GM19023 (cell line): Measurements from ENCODE around the gene MYBPH.

Experiments
- ATAC-seq: cut with Tn5 transposase; IDR thresholded peaks from one replicate; pipeline ENCODE4 v1.9.1; 2021; ENCODE audit warnings: mild to moderate bottlenecking, moderate library complexity; ENCODE audit not compliant: unreplicated experiment

The MYBPH gene

DNA sequence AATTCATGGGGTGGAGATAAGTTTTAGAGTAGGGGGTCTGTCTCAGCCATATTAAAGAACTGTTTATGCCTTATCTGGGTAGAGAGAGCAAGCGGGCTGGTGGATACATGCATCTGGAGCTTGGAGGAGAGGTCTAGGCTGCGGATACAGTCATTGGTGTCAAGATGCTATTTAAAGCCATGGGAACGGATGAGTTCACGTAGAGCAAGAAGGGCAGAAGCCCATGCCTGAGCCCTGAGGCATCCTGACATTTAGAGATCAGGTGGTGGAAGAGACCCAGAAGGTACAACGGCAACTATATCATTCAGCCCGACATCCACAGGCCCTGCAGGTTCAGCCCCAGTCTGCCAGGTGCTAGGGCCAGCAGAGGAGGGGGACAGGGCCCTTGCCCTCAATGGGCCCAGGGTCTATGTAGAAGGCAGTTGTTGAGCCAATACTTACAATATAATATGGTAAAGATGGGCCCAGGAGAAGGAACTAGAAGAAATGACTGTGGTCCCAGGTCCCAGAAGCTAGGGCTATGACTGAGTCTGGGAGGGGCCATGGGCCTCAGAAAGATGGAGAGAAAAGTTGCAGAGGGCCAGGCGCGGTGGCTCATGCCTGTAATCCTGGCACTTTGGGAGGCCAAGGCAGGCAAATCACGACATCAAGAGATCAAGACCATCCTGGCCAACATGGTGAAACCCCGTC lies 26.0 kb upstream of the MYBPH start:
- ATAC-seq: no peak

DNA sequence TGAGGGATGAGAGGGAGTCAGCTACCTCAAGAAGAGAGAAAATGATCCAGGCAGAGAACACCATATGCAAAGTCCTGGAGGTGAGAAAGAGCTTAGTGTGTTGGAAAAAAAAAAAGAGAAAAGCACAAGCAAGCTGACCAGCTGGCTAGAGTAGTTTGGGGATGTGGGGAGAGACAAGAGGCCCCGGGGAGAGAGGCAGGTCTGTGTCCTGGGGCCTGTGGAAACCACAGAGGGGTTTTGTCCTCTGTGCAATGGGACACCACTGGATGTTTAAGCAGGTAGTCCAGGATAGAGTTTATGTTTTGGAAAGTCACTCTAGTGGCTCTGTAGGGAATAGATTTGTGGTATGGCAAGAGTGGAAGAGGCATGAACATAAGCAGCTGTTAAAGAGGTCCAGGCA lies 25.3 kb upstream of the MYBPH start:
- ATAC-seq: no peak

DNA sequence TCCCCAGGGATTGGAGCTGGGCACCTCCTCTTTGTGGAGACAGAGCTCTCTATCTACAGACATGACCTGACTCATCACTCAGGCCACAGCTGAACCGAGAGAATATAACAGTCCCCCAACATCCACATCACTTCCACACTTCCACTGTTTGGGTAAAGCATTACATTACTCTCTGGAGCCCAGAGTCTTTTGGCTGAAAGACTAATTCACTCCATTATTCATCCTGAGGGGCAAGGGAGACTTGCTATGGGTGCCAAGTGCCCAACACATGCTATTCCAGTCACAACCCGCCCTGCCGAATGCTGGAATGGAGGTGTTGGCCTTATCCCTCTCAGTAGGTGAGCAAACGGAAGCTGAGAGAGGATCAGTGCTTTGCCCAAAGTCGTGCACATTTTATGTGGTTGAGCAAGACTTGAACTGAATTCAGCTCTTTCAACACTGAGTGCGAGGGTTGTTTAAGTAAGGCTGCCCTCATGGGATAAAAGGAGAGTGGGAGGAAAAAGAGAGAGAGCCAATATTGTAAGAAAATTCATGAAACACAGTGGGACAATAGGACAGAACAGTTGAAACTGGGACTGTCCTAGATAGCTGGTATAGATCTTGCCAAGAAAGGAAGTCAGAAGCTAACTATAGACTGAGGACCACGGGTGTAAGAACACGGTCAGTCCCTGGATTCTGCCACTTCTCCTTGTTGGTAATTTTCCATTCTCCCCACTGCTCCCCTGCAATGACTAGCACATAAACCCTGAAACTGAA lies 24.4 kb upstream of the MYBPH start:
- ATAC-seq: no peak

DNA sequence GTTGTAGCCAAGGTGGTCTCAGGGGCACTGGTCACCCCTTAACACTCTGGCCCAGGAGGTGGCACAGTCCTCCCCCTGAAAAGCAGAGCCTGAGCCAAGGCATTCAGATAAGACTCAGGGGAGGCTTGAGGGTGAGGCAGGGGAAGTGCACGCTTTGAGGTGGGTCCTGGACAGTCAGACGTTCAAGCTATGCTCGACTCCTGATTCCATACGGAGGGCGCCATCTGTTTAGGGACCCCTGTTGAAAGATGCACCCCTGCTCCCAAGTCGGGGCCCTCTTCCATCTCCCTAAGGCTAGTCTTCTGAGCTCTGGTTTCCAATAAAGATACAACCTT lies 23.8 kb upstream of the MYBPH start:
- ATAC-seq: no peak

- no peak for ATAC-seq
Observed at GRCh38 chr1:203199002-203199401, 23.4 kb upstream of the MYBPH start.

DNA sequence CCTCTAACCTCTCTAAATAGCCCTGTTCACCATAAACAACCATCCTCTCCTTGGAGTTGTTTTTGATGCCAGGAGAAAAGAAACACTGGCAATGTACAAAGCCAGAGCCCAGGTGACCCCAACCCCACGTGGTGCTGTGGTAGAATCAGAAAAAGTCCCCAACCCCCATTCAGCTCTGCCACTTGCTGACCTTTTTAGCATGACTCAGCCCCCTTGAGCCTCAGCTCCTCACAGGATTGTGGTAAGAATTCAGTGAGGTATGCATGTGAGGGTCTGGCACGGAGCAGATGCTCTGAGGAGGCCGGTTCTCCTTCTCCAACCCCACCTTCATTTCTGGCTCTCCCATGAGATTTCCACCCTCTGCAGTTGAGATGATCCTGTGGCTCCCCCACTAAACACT lies 22.0 kb upstream of the MYBPH start:
- ATAC-seq: no peak

DNA sequence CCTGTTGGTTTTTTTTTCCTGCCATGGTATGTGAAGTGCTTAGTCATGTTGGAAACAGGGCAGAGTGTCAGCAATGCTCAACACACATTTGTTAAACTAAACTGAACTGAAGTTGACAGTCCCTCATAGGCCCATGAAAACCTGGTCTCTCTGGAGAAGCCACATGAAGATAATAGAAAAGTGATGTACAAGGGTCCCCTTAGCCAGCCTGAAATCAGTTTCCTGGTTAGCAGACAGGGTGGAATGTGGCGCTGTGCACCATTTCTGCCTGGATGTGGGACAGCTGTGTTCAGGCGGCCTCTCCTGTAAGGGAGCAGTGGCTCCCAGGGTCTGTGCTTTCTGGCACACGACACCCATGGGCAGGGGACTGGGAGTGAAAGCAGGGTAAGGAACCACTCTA lies 20.7 kb upstream of the MYBPH start:
- ATAC-seq: no peak

DNA sequence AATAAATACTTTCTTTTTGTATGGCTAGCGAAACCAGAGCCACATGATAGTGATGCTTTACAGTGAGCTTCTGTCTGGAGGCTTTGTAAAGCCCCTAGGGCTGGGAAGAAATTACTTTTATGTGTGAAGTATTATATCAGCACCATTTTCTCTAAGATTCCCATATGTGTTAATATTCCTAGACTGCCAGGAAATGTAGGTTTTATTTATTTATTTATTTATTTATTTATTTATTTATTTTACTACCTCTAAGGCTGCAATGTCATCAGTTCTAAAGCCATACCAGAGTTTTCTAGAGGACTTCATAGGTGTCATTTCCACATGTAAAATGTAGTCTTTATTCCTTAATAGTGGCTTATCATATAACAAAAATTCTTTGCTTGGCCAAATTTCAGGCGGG lies 15.3 kb upstream of the MYBPH start:
- no peak for ATAC-seq

- no peak for ATAC-seq
Observed at GRCh38 chr1:203189951-203190352, 14.3 kb upstream of the MYBPH start.

DNA sequence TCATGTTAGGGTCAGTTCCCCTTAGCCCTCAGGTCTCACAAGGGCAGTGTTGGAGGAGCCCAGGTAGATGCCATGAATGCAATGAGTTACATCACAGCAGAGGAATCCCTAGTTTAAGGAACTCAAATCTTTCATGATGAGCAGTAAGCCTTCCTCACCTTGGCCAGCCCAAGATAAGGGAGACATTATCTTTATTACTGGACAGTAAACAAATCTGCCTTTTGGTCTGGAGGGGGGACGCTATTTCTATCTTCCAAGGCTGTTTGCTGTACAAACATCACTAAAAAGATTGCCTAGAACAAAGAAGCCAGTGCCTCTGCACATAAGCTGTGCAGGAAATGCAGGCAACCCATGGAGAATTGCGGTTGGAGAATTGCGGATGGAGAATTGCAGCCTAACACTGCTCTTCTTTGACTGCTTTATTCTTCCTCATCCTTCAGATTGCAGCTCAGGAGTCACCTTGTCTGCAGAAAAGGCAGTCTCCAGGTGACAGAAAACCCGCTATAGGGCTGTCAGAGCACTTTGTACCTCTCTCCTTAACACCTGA lies 13.1 kb upstream of the MYBPH start:
- no peak for ATAC-seq

DNA sequence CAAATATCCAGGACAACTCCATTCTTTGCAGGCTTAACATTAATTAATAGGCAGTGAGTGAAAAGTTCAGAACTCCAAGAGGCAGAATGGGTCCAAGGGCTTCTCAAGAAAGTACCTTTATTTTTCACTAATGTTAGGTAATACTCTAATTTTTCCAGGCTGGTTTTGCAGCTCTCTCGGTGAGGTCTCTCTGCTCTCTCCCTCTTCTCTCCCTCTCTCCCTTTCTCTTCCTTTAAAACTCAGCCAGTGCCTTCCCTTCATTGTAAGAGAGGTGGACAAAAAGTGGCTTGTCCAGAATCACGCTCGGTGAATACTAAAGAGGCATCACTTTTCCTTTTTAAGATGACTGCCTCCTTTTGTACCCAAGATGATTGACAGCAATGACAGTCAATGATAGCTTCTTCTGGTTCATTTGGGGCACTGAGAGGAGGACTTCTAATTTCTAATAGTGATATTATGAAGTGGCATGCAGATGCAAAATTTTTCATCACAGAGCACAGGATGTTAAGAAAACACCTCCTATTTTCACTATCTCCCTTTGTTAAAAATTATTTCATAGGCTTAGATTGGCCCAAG lies 12.2 kb upstream of the MYBPH start:
- ATAC-seq: no peak

- ATAC-seq: no peak
Observed at GRCh38 chr1:203187304-203187685, 11.7 kb upstream of the MYBPH start.

DNA sequence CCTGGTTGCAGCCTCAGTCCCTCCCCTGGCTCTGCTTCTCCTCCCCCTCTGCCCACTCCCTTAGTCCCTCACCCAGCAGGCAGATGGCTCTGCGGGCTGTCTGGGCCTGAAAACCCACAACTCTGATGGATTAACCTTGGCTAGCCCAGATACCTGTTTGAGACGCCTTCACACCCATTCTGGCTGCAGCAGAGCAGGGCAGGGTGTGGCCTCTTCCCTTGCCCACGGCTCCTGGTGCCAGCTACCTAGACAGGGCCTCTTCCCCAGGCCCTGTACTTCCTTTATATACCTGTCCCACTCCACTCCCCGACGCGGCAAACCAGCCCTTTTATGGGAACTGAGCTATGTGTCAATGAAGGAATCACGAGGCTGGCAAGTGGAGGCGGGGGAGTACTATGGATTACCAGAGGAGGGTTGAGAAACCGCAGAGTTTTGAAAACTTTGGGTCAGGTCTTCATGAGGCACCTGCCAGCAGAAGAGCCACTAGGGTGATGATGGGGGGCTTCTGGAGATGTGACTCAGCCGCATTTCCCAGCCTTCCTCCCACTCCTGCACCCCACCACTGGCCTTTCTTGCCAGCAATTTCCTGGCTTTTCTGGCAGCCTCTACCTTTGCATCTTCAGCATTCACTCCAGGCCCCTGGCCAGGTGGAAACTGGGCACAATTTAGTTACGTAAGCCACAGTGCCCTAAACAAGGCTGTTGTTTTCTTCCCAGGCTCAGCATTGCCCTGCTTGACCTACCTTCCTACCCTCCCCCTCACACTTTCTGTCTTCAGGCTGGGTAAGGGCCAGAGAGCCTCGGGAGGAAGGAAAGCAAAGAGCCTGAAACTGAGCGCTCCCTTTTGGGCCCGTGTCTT lies 11.0 kb upstream of the MYBPH start, which contains the start of gene CHI3L1:
CHI3L1 (minus strand) TSS at position 259 of the 858 bp plus-strand sequence; CDS start at position 178, 81 bp downstream.
- no peak for ATAC-seq

DNA sequence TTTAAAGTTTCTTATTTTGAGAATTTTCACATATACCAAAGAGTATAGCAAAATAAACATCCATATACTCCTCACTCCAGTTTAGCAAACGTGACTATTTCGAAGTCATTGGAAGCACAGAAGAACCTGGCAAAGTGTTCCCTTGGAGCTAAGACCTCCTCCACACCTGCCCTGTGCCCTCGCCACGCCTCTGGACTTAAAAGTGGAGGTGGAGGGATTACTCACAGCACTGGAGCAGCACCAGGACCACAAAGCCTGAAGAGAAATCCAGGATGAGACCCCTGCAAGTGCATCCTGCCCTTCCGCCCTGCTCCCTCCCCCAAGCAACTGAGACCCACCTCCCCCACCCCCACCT lies 10.4 kb upstream of the MYBPH start:
- ATAC-seq: no peak

GRCh38 chr1:203185585-203185984 lies 10.0 kb upstream of the MYBPH start:
- no peak for ATAC-seq

DNA sequence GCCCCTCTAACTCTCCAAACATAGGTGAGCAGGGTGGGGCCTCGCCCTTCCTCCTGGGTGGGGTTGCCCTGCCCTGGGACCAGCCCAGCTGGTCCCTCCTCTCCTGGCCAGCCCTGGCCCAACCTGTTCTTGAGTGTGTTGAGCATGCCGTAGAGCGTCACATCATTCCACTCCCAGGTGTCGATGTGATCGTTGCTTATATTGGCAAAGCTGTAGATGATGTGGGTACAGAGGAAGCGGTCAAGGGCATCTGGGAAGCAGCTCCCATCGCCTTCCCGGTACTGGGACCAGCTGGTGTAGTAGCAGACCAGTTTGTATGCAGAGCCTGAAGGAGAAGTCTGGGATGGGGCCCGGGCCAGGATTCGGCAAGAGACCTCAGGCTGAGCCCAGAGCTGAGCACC lies 9.4 kb upstream of the MYBPH start:
- no peak for ATAC-seq

GRCh38 chr1:203184467-203184866 lies 8.8 kb upstream of the MYBPH start:
- ATAC-seq: no peak

GRCh38 chr1:203183828-203184227 lies 8.2 kb upstream of the MYBPH start:
- ATAC-seq: no peak

DNA sequence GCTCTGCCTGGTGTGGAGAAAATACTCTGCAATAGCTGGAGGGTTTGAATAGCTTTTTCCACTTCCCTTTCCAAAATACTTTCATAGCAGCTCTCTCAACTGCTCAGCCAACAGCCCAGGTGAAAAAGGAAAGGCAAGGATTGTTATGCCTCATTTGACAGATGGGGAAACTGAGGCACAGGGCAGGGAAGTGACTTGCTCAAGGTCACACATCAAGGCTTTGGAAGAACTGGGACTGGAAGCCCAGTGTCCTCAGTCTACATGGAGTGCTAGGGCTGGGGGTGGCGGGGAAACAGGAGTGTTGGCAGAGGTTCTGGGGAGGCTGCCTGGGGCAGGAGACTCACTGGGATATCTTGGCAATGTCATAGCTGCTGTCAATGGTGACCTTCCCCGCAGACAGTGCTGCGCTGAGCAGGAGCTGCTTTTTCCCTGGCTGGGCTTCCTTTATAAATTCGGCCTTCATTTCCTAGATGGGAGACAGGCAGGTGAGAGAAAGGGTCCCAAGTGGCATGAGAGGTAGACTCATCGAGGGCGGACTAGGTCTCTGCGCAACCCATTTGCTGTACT lies 6.8 kb upstream of the MYBPH start:
- no peak for ATAC-seq

DNA sequence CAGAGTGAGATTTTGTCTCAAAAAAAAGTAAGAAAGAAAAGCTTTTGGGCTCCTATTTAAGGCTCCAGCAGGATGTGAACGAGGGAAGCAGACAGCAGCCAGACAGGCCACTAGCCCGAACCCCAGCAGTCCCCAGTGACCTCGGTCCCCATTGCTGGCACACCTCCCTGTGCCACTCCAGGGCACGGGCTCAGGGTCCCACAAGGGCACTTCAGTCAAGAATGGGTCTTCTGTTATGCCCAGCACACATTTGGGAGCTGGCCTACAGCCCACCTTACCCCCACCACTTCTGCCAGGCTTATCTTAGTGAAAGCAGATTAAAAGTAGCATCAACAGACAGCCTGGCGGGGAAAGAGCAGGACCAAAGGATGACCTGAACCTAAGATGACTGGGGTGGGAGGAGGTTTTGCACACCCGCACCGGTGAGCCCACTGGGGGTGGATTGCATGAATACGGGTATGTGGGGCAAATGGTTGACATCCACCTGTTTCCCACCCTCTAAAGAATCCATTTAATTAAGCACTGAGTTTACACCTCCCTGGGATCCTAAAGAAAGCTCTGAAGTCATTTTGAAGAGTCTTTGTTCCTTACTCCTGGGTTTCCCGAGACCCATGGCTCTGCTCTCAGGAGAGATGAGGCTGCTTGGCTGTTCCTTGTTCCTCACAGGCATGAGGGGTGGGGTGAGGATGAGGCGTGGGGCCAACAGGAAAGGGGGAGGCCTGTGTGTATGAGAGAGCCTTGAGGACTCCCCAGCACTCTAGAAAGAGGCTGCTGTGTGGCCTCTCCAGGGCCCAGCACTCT lies 6.2 kb upstream of the MYBPH start:
- no peak for ATAC-seq
